OCI-LY7 (cell line): ENCODE results near the gene FAM13A. TPM values are rescaled to one million over a fixed set of nuclear protein-coding genes. Genes with fewer than 3 reads are reported as not detected.

ENCODE experiments used
- BruUV-seq: library from RNA; stranded (reverse); fragments of 400-500 nt; replicated peaks from 2 replicates; lab custom pipeline; 2021; lab: Mats Ljungman, UMichigan
- CTCF ChIA-PET: fragments of 300-600 bp; sonication (Branson Sonifier 250); formaldehyde crosslinking; loops from one replicate; lab custom pipeline; 2022; ENCODE audit warnings: antibody characterized with exemption; ENCODE audit not compliant: unreplicated experiment; lab: Charles Lee
- POLR2A ChIA-PET: fragments of 300-600 bp; sonication (Branson Sonifier 250); formaldehyde crosslinking; loops from one replicate; lab custom pipeline; 2022; ENCODE audit warnings: antibody characterized with exemption; lab: Charles Lee
- DNase-seq: peaks from one replicate; pipeline ENCODE4 v3.0.0-alpha.2; 2015; ENCODE audit warnings: low spot score
- H2AFZ ChIP-seq: fragments of 200-600 bp; sonication (generic), shearing (Covaris generic); 2 replicates; pipeline ENCODE4 v1.6.1; 2014; ENCODE audit warnings: mild to moderate bottlenecking, antibody characterized with exemption, low read length, moderate library complexity
- H3K27ac ChIP-seq: fragments of 200-600 bp; sonication (generic); 2 replicates; pipeline ENCODE4 v1.5.1; 2014; ENCODE audit warnings: mixed run types, low read depth, mild to moderate bottlenecking, moderate library complexity, low read length, inconsistent platforms; ENCODE audit not compliant: poor library complexity, severe bottlenecking
- H3K36me3 ChIP-seq: fragments of 200-600 bp; sonication (generic); 2 replicates; pipeline ENCODE4 v1.6.1; 2014; ENCODE audit warnings: mild to moderate bottlenecking, antibody characterized with exemption, low read length, moderate library complexity, mixed read lengths; ENCODE audit not compliant: insufficient read depth
- H3K4me1 ChIP-seq: fragments of 200-600 bp; sonication (generic); 2 replicates; pipeline ENCODE4 v1.5.1; 2014; ENCODE audit warnings: mild to moderate bottlenecking, low read length; ENCODE audit not compliant: insufficient read depth, poor library complexity, severe bottlenecking
- H3K4me2 ChIP-seq: fragments of 200-600 bp; sonication (generic); 2 replicates; pipeline ENCODE4 v1.6.1; 2014; ENCODE audit warnings: mild to moderate bottlenecking, low read length
- H3K4me3 ChIP-seq: fragments of 200-600 bp; sonication (generic); 2 replicates; pipeline ENCODE4 v1.5.1; 2014; ENCODE audit warnings: mild to moderate bottlenecking, low read depth, low read length; ENCODE audit not compliant: poor library complexity, severe bottlenecking
- H3K79me2 ChIP-seq: fragments of 200-600 bp; sonication (generic); 2 replicates; pipeline ENCODE4 v1.6.1; 2016; ENCODE audit warnings: low read depth, mild to moderate bottlenecking, low read length, moderate library complexity, mixed read lengths; ENCODE audit not compliant: insufficient read depth
- H3K9me2 ChIP-seq: fragments of 200-600 bp; sonication (generic); 2 replicates; pipeline ENCODE4 v1.6.1; 2016; ENCODE audit warnings: mild to moderate bottlenecking, low read length, mixed read lengths; ENCODE audit not compliant: insufficient read depth
- H3K9me3 ChIP-seq: fragments of 200-600 bp; sonication (generic); 2 replicates; pipeline ENCODE4 v1.6.1; 2014; ENCODE audit warnings: mild to moderate bottlenecking, mixed run types, low read length, mixed read lengths
- H4K20me1 ChIP-seq: fragments of 200-600 bp; sonication (generic); 2 replicates; pipeline ENCODE4 v1.6.1; 2014; ENCODE audit warnings: mild to moderate bottlenecking, antibody characterized with exemption, low read length, moderate library complexity, mixed read lengths; ENCODE audit not compliant: insufficient read depth
- EZH2phosphoT487 ChIP-seq: fragments of 200-600 bp; sonication (generic); IDR thresholded peaks from 2 replicates; pipeline ENCODE4 v1.6.1; 2018; ENCODE audit warnings: low read depth, borderline replicate concordance, mild to moderate bottlenecking, mixed run types, antibody characterized with exemption, low read length, moderate library complexity, mixed read lengths
- intact Hi-C: fragments of 100-400 bp; cut with micrococcal nuclease; formaldehyde crosslinking; loops from one replicate; pipeline ENCODE4 v1.10.0; 2022; ENCODE audit not compliant: unreplicated experiment
- total RNA-seq, 2 experiments: library from RNA; depleted of rRNA in 1 of 2; stranded (reverse); fragments of >200 nt in 1 of 2; shearing (Covaris generic) in 1 of 2; gene quantifications; 2 replicates each; pipeline ENCODE4 v1.2.3, GENCODE V29; 2014 to 2022
- TF ChIP-seq, protein P1 (sequence below): fragments of 200-600 bp; sonication (generic); conservative IDR thresholded peaks from 2 replicates; pipeline ENCODE4 v1.5.1; 2014; ENCODE audit warnings: mild to moderate bottlenecking, antibody characterized with exemption, low read length, moderate library complexity, mixed read lengths

FAM13A gene
- total RNA-seq, 2 experiments from 2014 or later, result not detected

DNA sequence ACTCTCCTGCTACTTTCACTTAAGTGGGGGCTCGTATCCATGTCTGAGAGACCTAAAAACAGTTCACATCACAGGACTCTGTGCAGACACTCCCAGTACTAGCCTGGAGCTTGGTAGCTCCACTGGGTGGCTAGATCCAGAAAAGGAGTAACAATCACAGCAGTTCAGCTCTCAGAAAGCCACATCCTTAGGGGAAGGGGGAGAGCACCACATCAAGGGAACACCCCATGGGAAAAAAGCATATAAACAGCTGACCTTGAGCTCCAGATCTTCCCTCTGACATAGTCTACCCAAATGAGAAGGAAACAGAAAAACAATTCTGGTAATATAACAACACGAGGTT lies 175.8 kb downstream of the FAM13A start:
- no peak for DNase-seq
- no peak overlapping the region for H3K27ac ChIP-seq
- H3K4me1 ChIP-seq, result no peaks in the 10 kb centered on the region
- H3K9me3 ChIP-seq, result no peaks in the 10 kb centered on the region
- H3K4me2 ChIP-seq, result no peak overlapping the region
- no peaks in the 10 kb centered on the region for H3K9me2 ChIP-seq
- H2AFZ ChIP-seq, result no peak overlapping the region
- no peak overlapping the region for H3K4me3 ChIP-seq
- no peaks in the 10 kb centered on the region for H3K36me3 ChIP-seq
- no TSS peak for BruUV-seq
- H3K79me2 ChIP-seq, result no peaks in the 10 kb centered on the region
- POLR2A ChIA-PET, result no interaction called here
- H4K20me1 ChIP-seq, result no peaks in the 10 kb centered on the region
- no peak for TF ChIP-seq EZH2phosphoT487
- TF ChIP-seq, protein P1, sequence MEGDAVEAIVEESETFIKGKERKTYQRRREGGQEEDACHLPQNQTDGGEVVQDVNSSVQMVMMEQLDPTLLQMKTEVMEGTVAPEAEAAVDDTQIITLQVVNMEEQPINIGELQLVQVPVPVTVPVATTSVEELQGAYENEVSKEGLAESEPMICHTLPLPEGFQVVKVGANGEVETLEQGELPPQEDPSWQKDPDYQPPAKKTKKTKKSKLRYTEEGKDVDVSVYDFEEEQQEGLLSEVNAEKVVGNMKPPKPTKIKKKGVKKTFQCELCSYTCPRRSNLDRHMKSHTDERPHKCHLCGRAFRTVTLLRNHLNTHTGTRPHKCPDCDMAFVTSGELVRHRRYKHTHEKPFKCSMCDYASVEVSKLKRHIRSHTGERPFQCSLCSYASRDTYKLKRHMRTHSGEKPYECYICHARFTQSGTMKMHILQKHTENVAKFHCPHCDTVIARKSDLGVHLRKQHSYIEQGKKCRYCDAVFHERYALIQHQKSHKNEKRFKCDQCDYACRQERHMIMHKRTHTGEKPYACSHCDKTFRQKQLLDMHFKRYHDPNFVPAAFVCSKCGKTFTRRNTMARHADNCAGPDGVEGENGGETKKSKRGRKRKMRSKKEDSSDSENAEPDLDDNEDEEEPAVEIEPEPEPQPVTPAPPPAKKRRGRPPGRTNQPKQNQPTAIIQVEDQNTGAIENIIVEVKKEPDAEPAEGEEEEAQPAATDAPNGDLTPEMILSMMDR, result no peak
- CTCF ChIA-PET, result no interaction called here
- intact Hi-C loops, result no loop called here

DNA sequence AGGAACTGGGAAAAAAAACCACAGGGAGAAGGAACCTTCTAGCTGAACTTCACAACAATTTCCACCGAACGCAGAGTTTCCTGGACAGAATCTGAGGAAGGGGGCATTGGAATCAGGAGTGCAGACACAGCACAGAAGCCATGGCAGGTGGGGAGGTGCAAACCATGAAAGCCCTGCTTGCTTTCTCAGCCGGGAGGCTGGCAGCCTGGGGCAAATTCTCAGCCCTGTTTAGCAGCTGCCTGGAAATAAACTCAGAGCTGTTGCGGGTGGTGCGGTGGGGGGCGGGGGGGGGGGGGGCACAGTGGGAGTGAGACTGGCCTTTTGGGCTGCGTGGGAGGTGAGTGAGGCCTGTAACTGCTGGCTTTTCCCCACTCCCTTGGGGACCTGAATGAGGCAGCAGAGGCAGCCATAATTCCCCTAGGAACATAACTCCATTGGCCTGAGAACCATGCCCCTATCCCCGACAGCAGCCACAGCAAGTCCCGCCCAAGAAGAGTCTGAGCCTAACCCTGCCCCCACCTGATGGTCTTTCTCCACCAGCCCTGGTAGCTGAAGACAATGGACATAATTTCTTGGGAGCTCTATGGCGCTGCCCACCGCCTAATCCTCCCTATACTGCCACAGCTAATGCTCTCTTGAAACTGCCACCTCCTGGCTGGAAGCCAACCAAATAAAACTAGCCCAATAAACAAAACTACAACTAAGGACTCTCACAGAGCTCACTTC lies 176.3 kb downstream of the FAM13A start:
- no peak for TF ChIP-seq EZH2phosphoT487
- TF ChIP-seq, protein P1, result no peak
- POLR2A ChIA-PET, result interaction anchor here (0.5 kb wide), 1 partner anchor 33 kb away, joined by 3 read pairs; no protein-coding TSS in a partner anchor

DNA sequence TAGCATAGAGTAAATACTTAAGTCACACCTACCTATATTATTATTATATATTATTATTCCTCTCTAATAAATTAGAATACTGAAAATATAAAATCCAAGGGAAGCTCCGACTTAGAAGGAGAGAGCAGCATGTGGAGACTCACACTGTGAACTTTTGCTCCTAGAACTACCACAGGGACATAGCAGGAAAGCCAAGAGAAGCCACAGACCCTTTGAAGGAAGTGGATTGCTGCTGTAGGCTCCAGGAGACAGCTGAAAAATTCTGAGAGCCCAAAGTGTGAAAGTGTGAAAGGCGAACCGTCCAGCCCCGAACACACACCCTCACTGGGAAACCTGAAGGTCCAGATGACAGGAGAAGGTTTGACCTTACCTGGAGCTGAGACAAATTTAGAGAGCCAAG lies 177.0 kb downstream of the FAM13A start:
- DNase-seq, result no peak
- Histone ChIP-seq H3K79me2 (no peaks in the 10 kb centered on the region), H2AFZ (no peak overlapping the region), H4K20me1 (no peaks in the 10 kb centered on the region), H3K36me3 (no peaks in the 10 kb centered on the region), H3K4me3 (no peak overlapping the region), H3K9me2 (no peaks in the 10 kb centered on the region), H3K4me1 (no peaks in the 10 kb centered on the region), H3K9me3 (no peaks in the 10 kb centered on the region), H3K27ac (no peak overlapping the region), H3K4me2 (no peak overlapping the region)
- POLR2A ChIA-PET, result no interaction called here
- intact Hi-C loops, result no loop called here
- BruUV-seq, result no TSS peak
- CTCF ChIA-PET, result no interaction called here
- TF ChIP-seq, protein P1, result no peak
- no peak for TF ChIP-seq EZH2phosphoT487

More for the DNA sequence above, 176.3 kb downstream of the FAM13A start:
- H3K9me2 ChIP-seq, result no peaks in the 10 kb centered on the region
- H3K79me2 ChIP-seq, result no peaks in the 10 kb centered on the region
- H3K9me3 ChIP-seq, result no peaks in the 10 kb centered on the region
- CTCF ChIA-PET, result no interaction called here
- no peaks in the 10 kb centered on the region for H3K36me3 ChIP-seq
- H3K4me2 ChIP-seq, result no peak overlapping the region
- H4K20me1 ChIP-seq, result no peaks in the 10 kb centered on the region
- intact Hi-C loops, result no loop called here
- no peak overlapping the region for H2AFZ ChIP-seq
- BruUV-seq, result no TSS peak
- no peak for DNase-seq
- no peaks in the 10 kb centered on the region for H3K4me1 ChIP-seq
- H3K4me3 ChIP-seq, result no peak overlapping the region
- no peak overlapping the region for H3K27ac ChIP-seq
